ENCODE measurements around the gene ARSI. TPM values are rescaled to one million over a fixed set of nuclear protein-coding genes. Genes with fewer than 3 reads are reported as not detected.

The ARSI gene
- polyA plus RNA-seq, 1 of the 3 experiments (the other 2 are of a cell fraction) = 0.20 TPM

DNA sequence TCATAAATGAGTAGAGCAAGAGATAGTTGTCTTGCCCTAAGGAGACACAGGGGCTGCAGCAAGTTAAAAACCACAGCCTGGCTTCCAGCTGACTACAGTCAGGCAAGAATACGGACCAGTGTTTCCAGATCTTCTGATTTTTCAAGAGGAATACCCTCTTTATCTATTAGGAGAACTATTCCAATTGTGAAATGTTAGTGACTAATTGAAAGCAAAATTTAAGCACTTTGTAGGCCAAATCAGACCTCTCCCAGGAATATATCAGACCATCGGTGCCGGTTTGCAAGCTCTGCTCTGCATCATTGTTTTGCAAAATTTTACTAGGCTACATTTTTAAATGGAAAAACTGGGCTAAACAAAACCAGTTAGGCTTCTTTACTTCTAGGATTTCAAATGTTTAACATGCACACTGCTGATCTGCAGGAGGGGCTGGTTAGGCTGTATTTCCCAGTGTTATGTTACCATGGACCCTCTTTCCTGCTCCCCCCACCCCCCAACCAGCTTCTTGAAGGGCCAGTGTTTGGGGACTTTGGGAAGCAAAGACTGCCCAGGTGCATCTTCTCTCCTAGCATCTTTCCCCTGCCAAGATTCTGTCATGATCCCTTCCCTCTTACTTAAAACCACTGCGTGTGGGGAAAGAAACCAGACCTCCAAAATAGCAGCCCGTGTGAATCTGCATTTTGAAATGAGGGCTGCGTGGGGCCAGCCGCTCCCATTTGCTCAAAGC, 1.1 kb upstream of the ARSI start:
- Histone ChIP-seq H3F3A (replicated peaks; ENCODE audit: insufficient read depth) (peaks cover 13% of the 10 kb centered on the region), H3K4me2 (no peak overlapping the region), H3K27me3 (ENCODE audit: insufficient read depth) (no peaks in the 10 kb centered on the region), H3K4me3 (ENCODE audit: low read depth in 2 of 2, low read length in 1 of 2) (no peak overlapping the region), H3K9ac (no peak overlapping the region), H3K79me2 (ENCODE audit: insufficient read depth) (no peaks in the 10 kb centered on the region), H3K4me1 (ENCODE audit: control insufficient read depth in 1 of 2, insufficient read depth in 2 of 2, low read depth in 1 of 2, low read length in 1 of 2) (peaks cover 4 to 25% of the 10 kb centered on the region in 2 experiments; a peak in 3 of 4 replicates), H2AFZ (ENCODE audit: low read depth) (no peak overlapping the region), H3K9me2 (no peaks in the 10 kb centered on the region), H3K27ac (ENCODE audit: low read depth in 2 of 2, low read length in 1 of 2) (peak overlapping the region in 1 of 2 experiments; percentile 35; a peak in 1 of 4 replicates), H3K9me3 (no peaks in the 10 kb centered on the region), H4K20me1 (ENCODE audit: insufficient read depth) (no peaks in the 10 kb centered on the region), H3K36me3 (replicated peaks in 1 of 2; ENCODE audit: control insufficient read depth in 1 of 2, insufficient read depth in 2 of 2, low read length in 1 of 2) (no peaks in the 10 kb centered on the region)
- ChIA-PET POLR2A (no interaction called here), CTCF (interaction anchor here (0.8 to 1.8 kb wide), 2 partner anchors 13 to 47 kb away, joined by 3 to 5 read pairs; partner anchors contain the start of gene CAMK2A)
- TF ChIP-seq NFIC (IDR thresholded peaks at IDR 0.05; ENCODE audit: borderline replicate concordance) (peak; percentile 25; the same call in 1 of the 2 replicates), GABPA (IDR thresholded peaks at IDR 0.05; ENCODE audit: low read depth) (no peak), FOXM1 (IDR thresholded peaks at IDR 0.05; ENCODE audit: low read depth) (no peak), TCF12 (IDR thresholded peaks at IDR 0.05) (peak; percentile 62)
- TF ChIP-seq, protein P1, sequence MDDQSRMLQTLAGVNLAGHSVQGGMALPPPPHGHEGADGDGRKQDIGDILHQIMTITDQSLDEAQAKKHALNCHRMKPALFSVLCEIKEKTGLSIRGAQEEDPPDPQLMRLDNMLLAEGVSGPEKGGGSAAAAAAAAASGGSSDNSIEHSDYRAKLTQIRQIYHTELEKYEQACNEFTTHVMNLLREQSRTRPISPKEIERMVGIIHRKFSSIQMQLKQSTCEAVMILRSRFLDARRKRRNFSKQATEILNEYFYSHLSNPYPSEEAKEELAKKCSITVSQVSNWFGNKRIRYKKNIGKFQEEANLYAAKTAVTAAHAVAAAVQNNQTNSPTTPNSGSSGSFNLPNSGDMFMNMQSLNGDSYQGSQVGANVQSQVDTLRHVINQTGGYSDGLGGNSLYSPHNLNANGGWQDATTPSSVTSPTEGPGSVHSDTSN (IDR thresholded peaks at IDR 0.05) = peak; percentile 41; the same call in 1 of the 2 replicates
- TF ChIP-seq, protein P2, sequence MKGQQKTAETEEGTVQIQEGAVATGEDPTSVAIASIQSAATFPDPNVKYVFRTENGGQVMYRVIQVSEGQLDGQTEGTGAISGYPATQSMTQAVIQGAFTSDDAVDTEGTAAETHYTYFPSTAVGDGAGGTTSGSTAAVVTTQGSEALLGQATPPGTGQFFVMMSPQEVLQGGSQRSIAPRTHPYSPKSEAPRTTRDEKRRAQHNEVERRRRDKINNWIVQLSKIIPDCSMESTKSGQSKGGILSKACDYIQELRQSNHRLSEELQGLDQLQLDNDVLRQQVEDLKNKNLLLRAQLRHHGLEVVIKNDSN (IDR thresholded peaks at IDR 0.05; ENCODE audit: borderline replicate concordance, low read depth) = no peak
- DNase-seq = no peak
- WGBS (ENCODE audit: low lambda C conversion rate) = 64% methylated on average over 7 of the region's 7 CpGs

DNA sequence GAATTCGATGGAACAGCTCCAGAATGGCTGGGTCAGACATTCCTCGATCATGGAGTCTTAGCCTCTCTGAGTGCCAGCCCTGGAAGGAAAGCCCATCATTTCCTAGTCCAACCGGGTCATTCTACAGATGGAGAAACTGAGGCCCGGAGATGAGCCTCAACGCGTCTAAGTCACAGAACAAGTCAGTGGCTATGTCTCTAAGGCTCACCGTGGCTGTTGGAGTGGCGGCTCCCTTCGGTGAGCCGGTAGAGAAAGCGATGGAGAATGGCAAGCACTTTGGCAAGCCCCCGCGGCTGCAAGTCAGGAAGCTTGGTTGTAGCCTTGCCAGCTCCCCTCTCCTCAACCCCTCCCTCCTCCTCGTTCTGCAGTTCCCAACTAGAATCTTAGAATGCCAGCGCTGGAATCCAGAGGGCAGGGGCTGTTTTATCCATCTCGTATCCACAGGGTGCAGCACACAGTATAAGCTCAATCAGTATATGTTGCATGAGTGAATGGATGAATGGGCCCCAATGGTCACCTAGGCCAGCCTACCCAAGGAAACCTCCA, 438 bp upstream of the ARSI start:
- POLR2A ChIA-PET = no interaction called here
- H3K79me2 ChIP-seq (ENCODE audit: insufficient read depth) = no peaks in the 10 kb centered on the region
- H3K36me3 ChIP-seq (replicated peaks in 1 of 2; ENCODE audit: control insufficient read depth in 1 of 2, insufficient read depth in 2 of 2, low read length in 1 of 2) = no peaks in the 10 kb centered on the region
- no peak for TF ChIP-seq NRF1 (IDR thresholded peaks at IDR 0.05; ENCODE audit: low read depth, low read length)
- TF ChIP-seq SIN3A (IDR thresholded peaks at IDR 0.05; ENCODE audit: borderline replicate concordance, low read depth, low read length) = no peak
- TF ChIP-seq, protein P3, sequence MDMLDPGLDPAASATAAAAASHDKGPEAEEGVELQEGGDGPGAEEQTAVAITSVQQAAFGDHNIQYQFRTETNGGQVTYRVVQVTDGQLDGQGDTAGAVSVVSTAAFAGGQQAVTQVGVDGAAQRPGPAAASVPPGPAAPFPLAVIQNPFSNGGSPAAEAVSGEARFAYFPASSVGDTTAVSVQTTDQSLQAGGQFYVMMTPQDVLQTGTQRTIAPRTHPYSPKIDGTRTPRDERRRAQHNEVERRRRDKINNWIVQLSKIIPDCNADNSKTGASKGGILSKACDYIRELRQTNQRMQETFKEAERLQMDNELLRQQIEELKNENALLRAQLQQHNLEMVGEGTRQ (IDR thresholded peaks at IDR 0.05; ENCODE audit: borderline replicate concordance, low read depth, low read length) = no peak
- no peak for TF ChIP-seq RXRA (IDR thresholded peaks at IDR 0.05; ENCODE audit: borderline replicate concordance, low read depth)
- no peak for TF ChIP-seq RCOR1 (IDR thresholded peaks at IDR 0.05; ENCODE audit: low read length)
- no peak for TF ChIP-seq FOXM1 (IDR thresholded peaks at IDR 0.05; ENCODE audit: low read depth)
- TF ChIP-seq EZH2phosphoT487 (IDR thresholded peaks at IDR 0.05; ENCODE audit: borderline replicate concordance, low read depth) = no peak
- no peak for TF ChIP-seq TCF12 (IDR thresholded peaks at IDR 0.05)
- TF ChIP-seq MXI1 (IDR thresholded peaks at IDR 0.05; ENCODE audit: low read depth, low read length) = no peak
- no peak for TF ChIP-seq ELF1 (IDR thresholded peaks at IDR 0.05)
- TF ChIP-seq JUND (IDR thresholded peaks at IDR 0.05) = no peak
- no peak for TF ChIP-seq FOXJ3 (CRISPR knock-in tag; IDR thresholded peaks at IDR 0.05)
- TF ChIP-seq CHD2 (IDR thresholded peaks at IDR 0.05; ENCODE audit: low read length, partially characterized antibody) = no peak
- no peak for TF ChIP-seq EP300 (IDR thresholded peaks at IDR 0.05; ENCODE audit: borderline replicate concordance in 1 of 2, low read depth in 1 of 2, low read length in 1 of 2)
- TF ChIP-seq, protein P4, sequence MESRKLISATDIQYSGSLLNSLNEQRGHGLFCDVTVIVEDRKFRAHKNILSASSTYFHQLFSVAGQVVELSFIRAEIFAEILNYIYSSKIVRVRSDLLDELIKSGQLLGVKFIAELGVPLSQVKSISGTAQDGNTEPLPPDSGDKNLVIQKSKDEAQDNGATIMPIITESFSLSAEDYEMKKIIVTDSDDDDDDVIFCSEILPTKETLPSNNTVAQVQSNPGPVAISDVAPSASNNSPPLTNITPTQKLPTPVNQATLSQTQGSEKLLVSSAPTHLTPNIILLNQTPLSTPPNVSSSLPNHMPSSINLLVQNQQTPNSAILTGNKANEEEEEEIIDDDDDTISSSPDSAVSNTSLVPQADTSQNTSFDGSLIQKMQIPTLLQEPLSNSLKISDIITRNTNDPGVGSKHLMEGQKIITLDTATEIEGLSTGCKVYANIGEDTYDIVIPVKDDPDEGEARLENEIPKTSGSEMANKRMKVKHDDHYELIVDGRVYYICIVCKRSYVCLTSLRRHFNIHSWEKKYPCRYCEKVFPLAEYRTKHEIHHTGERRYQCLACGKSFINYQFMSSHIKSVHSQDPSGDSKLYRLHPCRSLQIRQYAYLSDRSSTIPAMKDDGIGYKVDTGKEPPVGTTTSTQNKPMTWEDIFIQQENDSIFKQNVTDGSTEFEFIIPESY (IDR thresholded peaks at IDR 0.05; ENCODE audit: borderline replicate concordance, low read depth) = no peak
- no peak for TF ChIP-seq MEF2A (IDR thresholded peaks at IDR 0.05; ENCODE audit: borderline replicate concordance, low read depth)
- TF ChIP-seq GATA2 (CRISPR knock-in tag; IDR thresholded peaks at IDR 0.05) = no peak
- no peak for TF ChIP-seq NFIC (IDR thresholded peaks at IDR 0.05; ENCODE audit: borderline replicate concordance)
- TF ChIP-seq, protein P1 (IDR thresholded peaks at IDR 0.05) = no peak
- no peaks in the 10 kb centered on the region for H3K9me3 ChIP-seq
- peak overlapping the region in 1 of 2 experiments; percentile 18; a peak in 2 of 4 replicates for H3K27ac ChIP-seq (ENCODE audit: low read depth in 2 of 2, low read length in 1 of 2)
- no peak overlapping the region for H2AFZ ChIP-seq (ENCODE audit: low read depth)
- peaks cover 17% of the 10 kb centered on the region for H3F3A ChIP-seq (replicated peaks; ENCODE audit: insufficient read depth)
- no peak for DNase-seq
- H3K4me1 ChIP-seq (ENCODE audit: control insufficient read depth in 1 of 2, insufficient read depth in 2 of 2, low read depth in 1 of 2, low read length in 1 of 2) = peaks cover 4 to 25% of the 10 kb centered on the region in 2 experiments; a peak in 3 of 4 replicates
- no peak overlapping the region for H3K4me2 ChIP-seq
- no peaks in the 10 kb centered on the region for H3K27me3 ChIP-seq (ENCODE audit: insufficient read depth)
- CTCF ChIA-PET = interaction anchor here (1.8 kb wide), 1 partner anchor 13 kb away, joined by 5 read pairs; the partner anchor contains the start of gene CAMK2A
- no peak overlapping the region for H3K4me3 ChIP-seq (ENCODE audit: low read depth in 2 of 2, low read length in 1 of 2)
- no peaks in the 10 kb centered on the region for H4K20me1 ChIP-seq (ENCODE audit: insufficient read depth)
- WGBS (ENCODE audit: low lambda C conversion rate) = 85% methylated on average over 16 of the region's 16 CpGs
- no peak overlapping the region for H3K9ac ChIP-seq
- H3K9me2 ChIP-seq = no peaks in the 10 kb centered on the region
